ENCODE measurements around the gene PHYKPL. TPM values are rescaled to one million over a fixed set of nuclear protein-coding genes. Genes with fewer than 3 reads are reported as not detected.
"Not testable (repeated sequence)": the region's sequence is repeated elsewhere in the genome, so short reads cannot be mapped to it uniquely, and the experiment has no call there.

The PHYKPL gene
- total and polyA plus RNA-seq, 7 experiments from 2014 or later, result 38.8 to 265 (median 143) TPM

DNA sequence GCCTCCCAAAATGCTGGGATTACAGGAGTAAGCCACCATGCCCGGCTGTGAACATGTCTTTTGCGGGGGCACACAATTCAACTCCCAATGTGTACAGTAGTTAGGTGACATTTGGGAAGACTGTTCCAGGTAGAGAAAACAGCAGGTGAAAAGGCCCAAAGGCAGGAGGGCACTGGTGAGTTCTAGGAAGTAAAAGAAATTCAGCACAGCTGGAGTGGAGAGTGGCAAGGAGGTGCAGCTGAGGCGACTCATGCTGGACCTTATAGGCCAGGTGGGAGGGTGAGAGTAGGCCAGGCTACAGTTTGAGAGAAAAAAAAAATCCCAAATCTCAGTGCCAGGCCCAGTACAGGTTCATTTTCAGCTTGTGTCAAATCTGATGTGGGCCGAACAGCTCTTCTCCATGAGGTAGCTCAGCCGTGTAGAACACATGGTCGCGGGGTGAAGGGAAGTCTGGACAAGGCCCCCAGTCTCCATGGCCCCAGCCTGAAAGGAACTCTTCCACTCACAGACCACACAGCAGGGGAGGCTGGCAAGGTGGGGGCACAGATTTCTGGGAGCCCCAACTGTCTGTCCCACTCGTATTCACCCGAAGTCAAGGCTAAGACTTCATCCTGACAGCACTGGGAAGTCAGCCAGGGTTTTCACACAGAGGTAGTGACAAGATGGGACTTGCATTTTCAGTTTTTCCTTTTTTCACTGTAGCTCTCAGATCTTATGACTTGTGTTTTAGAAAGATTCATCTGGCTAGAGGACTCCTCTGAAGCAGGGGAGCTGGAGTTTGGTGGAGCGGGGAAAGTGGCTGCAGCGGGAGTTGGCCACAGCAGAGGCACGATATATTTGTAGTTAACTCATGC is 32.8 kb downstream of the PHYKPL start:
- Mint-ChIP-seq H3K27ac (no peak overlapping the region), H3K27me3 (peaks cover 0 to 11% (median 0%) of the 10 kb centered on the region in 5 donors), H3K4me3 (no peak overlapping the region), H3K4me1 (peaks cover 0 to 6% (median 0%) of the 10 kb centered on the region in 7 donors), H3K36me3 (peaks cover 0 to 4% (median 3%) of the 10 kb centered on the region in 5 donors), H3K9me3 (peaks cover 0 to 5% (median 0%) of the 10 kb centered on the region in 11 donors)
- H3K27ac ChIP-seq (ENCODE audit: low read depth, low read length), result no peak overlapping the region
- intact Hi-C loops (cut with micrococcal nuclease), result loop anchor here (5.0 to 10.0 kb wide), 5 partner anchors 68 to 1835 kb away; partner anchors contain the start of genes RUFY1 (in 2 of the 2), ARL10 (in 1 of the 2), KIAA1191 (in 1 of the 2) and RMND5B (in 1 of the 2)
- no peaks in the 10 kb centered on the region for H3K27me3 ChIP-seq (ENCODE audit: control insufficient read depth in 2 of 2, insufficient read depth in 2 of 2, low read length in 2 of 2)
- no peaks in the 10 kb centered on the region for H3K4me1 ChIP-seq (ENCODE audit: control insufficient read depth in 2 of 2, insufficient read depth in 2 of 2, low read length in 2 of 2)
- no peak overlapping the region for H3K4me3 ChIP-seq (ENCODE audit: low read length)
- CTCF ChIA-PET, result no interaction called here
- POLR2A ChIA-PET, result interaction anchor here (0.6 to 0.8 kb wide), 2 partner anchors 9 to 14 kb away, joined by 3 to 5 read pairs; no protein-coding TSS in a partner anchor
- peaks cover 0 to 4% (median 0%) of the 10 kb centered on the region in 3 experiments for H3K36me3 ChIP-seq (ENCODE audit: control insufficient read depth in 2 of 3, insufficient read depth in 3 of 3, low read length in 3 of 3)
- ATAC-seq, result no peak
- no peaks in the 10 kb centered on the region for H3K9me3 ChIP-seq (ENCODE audit: control insufficient read depth in 2 of 3, low read length in 3 of 3)
- DNase-seq, result no peak

GRCh38 chr5:178198706-178199105 is 33.9 kb downstream of the PHYKPL start:
- no peak overlapping the region for H3K4me3 Mint-ChIP-seq
- intact Hi-C loops (cut with micrococcal nuclease), result no loop called here
- Histone ChIP-seq H3K27me3 (ENCODE audit: control insufficient read depth in 2 of 2, insufficient read depth in 2 of 2, low read length in 2 of 2) (peaks cover 0 to 6% of the 10 kb centered on the region in 2 donors), H3K27ac (ENCODE audit: low read depth, low read length) (no peak overlapping the region), H3K9me3 (ENCODE audit: control insufficient read depth in 2 of 3, low read length in 3 of 3) (no peaks in the 10 kb centered on the region), H3K4me1 (ENCODE audit: control insufficient read depth in 2 of 2, insufficient read depth in 2 of 2, low read length in 2 of 2) (peaks cover 0 to 8% of the 10 kb centered on the region in 2 donors), H3K36me3 (ENCODE audit: control insufficient read depth in 2 of 3, insufficient read depth in 3 of 3, low read length in 3 of 3) (no peaks in the 10 kb centered on the region), H3K4me3 (ENCODE audit: low read length) (no peak overlapping the region)
- ChIA-PET POLR2A (no interaction called here), CTCF (no interaction called here)
- H3K27ac Mint-ChIP-seq, result no peak overlapping the region
- DNase-seq, result no peak
- no peak for ATAC-seq
- H3K36me3 Mint-ChIP-seq, result no peaks in the 10 kb centered on the region
- H3K27me3 Mint-ChIP-seq, result peaks cover 0 to 14% (median 0%) of the 10 kb centered on the region in 5 donors
- H3K4me1 Mint-ChIP-seq, result peaks cover 0 to 12% (median 5%) of the 10 kb centered on the region in 7 donors
- H3K9me3 Mint-ChIP-seq, result peaks cover 0 to 1% (median 0%) of the 10 kb centered on the region in 11 donors

DNA sequence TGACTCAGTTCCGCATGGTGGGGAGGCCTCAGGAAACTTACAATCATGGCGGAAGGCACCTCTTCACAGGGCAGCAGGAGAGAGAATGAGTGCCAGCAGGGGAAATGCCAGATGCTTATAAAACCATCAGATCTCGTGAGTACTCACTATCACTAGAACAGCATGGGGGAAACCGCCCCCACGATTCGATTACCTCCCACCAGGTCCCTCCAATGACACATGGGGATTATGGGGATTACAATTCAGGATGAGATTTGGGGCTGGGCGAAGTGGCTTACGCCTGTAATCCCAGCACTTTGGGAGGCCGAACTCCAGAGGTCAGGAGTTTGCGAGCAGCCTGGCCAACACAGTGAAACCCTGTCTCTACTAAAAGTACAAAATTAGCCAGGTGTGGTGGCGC is 34.5 kb downstream of the PHYKPL start:
- H3K27me3 ChIP-seq (ENCODE audit: control insufficient read depth in 2 of 2, insufficient read depth in 2 of 2, low read length in 2 of 2); ATAC-seq; H3K9me3 Mint-ChIP-seq; CTCF ChIA-PET; H3K36me3 Mint-ChIP-seq; H3K27ac ChIP-seq (ENCODE audit: low read depth, low read length); H3K9me3 ChIP-seq (ENCODE audit: control insufficient read depth in 2 of 3, low read length in 3 of 3); POLR2A ChIA-PET; intact Hi-C loops (cut with micrococcal nuclease); H3K36me3 ChIP-seq (ENCODE audit: control insufficient read depth in 2 of 3, insufficient read depth in 3 of 3, low read length in 3 of 3); H3K4me3 ChIP-seq (ENCODE audit: low read length); H3K27ac Mint-ChIP-seq; H3K4me3 Mint-ChIP-seq; DNase-seq: not testable (repeated sequence)
- Mint-ChIP-seq H3K4me1 (peaks cover 4 to 18% (median 9%) of the 10 kb centered on the region in 7 donors), H3K27me3 (peaks cover 4 to 18% (median 5%) of the 10 kb centered on the region in 5 donors)
- peaks cover 0 to 13% of the 10 kb centered on the region in 2 donors for H3K4me1 ChIP-seq (ENCODE audit: control insufficient read depth in 2 of 2, insufficient read depth in 2 of 2, low read length in 2 of 2)

DNA sequence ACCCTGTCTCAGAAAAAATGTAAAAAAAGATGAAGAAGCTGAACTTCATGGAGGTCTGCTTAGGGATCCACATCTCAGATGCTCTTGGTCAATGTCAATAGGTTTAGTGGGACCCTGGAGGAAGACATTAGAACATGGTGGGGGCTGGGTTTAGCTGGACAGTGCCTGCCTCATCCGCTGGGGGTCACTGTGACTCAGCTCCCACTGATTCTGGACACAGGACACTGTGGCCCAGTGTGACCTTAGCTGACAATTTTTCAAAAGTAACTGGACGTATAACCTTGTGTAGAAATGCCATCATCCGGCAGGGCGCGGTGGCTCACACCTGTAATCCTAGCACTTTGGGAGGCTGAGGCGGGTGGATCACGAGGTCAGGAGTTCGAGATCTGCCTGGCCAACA is 35.6 kb downstream of the PHYKPL start:
- intact Hi-C loops (cut with micrococcal nuclease), result no loop called here
- Mint-ChIP-seq H3K27me3 (peaks cover 4 to 27% (median 13%) of the 10 kb centered on the region in 5 donors), H3K4me3 (no peak overlapping the region), H3K9me3 (peaks cover 0 to 2% (median 0%) of the 10 kb centered on the region in 11 donors), H3K4me1 (peaks cover 4 to 22% (median 11%) of the 10 kb centered on the region in 7 donors), H3K36me3 (no peaks in the 10 kb centered on the region), H3K27ac (no peak overlapping the region)
- no peak for DNase-seq
- ATAC-seq, result no peak
- ChIA-PET POLR2A (interaction anchor here (1.2 kb wide), 1 partner anchor 9 kb away, joined by 5 read pairs; no protein-coding TSS in a partner anchor), CTCF (interaction anchor here (0.7 kb wide), 1 partner anchor 120 kb away, joined by 3 read pairs; no protein-coding TSS in a partner anchor)
- Histone ChIP-seq H3K27ac (ENCODE audit: low read depth, low read length) (no peak overlapping the region), H3K9me3 (ENCODE audit: control insufficient read depth in 2 of 3, low read length in 3 of 3) (no peaks in the 10 kb centered on the region), H3K27me3 (ENCODE audit: control insufficient read depth in 2 of 2, insufficient read depth in 2 of 2, low read length in 2 of 2) (peaks cover 0 to 6% of the 10 kb centered on the region in 2 donors), H3K36me3 (ENCODE audit: control insufficient read depth in 2 of 3, insufficient read depth in 3 of 3, low read length in 3 of 3) (no peaks in the 10 kb centered on the region), H3K4me3 (ENCODE audit: low read length) (no peak overlapping the region), H3K4me1 (ENCODE audit: control insufficient read depth in 2 of 2, insufficient read depth in 2 of 2, low read length in 2 of 2) (peaks cover 0 to 19% of the 10 kb centered on the region in 2 donors)

- no peaks in the 10 kb centered on the region for H3K36me3 ChIP-seq (ENCODE audit: control insufficient read depth in 2 of 3, insufficient read depth in 3 of 3, low read length in 3 of 3)
- peaks cover 0 to 2% (median 0%) of the 10 kb centered on the region in 11 donors for H3K9me3 Mint-ChIP-seq
- H3K4me1 ChIP-seq (ENCODE audit: control insufficient read depth in 2 of 2, insufficient read depth in 2 of 2, low read length in 2 of 2), result peaks cover 0 to 19% of the 10 kb centered on the region in 2 donors
- no peak overlapping the region for H3K27ac ChIP-seq (ENCODE audit: low read depth, low read length)
- ChIA-PET POLR2A (interaction anchor here (1.2 kb wide), 1 partner anchor 10 kb away, joined by 5 read pairs; no protein-coding TSS in a partner anchor), CTCF (interaction anchor here (0.7 kb wide), 1 partner anchor 120 kb away, joined by 3 read pairs; no protein-coding TSS in a partner anchor)
- no peak overlapping the region for H3K27ac Mint-ChIP-seq
- peaks cover 0 to 6% of the 10 kb centered on the region in 2 donors for H3K27me3 ChIP-seq (ENCODE audit: control insufficient read depth in 2 of 2, insufficient read depth in 2 of 2, low read length in 2 of 2)
- DNase-seq (no peak), ATAC-seq (no peak)
- H3K4me1 Mint-ChIP-seq, result peaks cover 4 to 22% (median 11%) of the 10 kb centered on the region in 7 donors
- no peaks in the 10 kb centered on the region for H3K36me3 Mint-ChIP-seq
- H3K9me3 ChIP-seq (ENCODE audit: control insufficient read depth in 2 of 3, low read length in 3 of 3), result no peaks in the 10 kb centered on the region
- no peak overlapping the region for H3K4me3 Mint-ChIP-seq
- H3K4me3 ChIP-seq (ENCODE audit: low read length), result no peak overlapping the region
- H3K27me3 Mint-ChIP-seq, result peaks cover 4 to 29% (median 13%) of the 10 kb centered on the region in 5 donors
- intact Hi-C loops (cut with micrococcal nuclease), result no loop called here
Measured at GRCh38 chr5:178196281-178196812, 36.3 kb downstream of the PHYKPL start.

GRCh38 chr5:178194026-178194425 is 38.6 kb downstream of the PHYKPL start:
- POLR2A ChIA-PET, result interaction anchor here (1.5 kb wide), 1 partner anchor 10 kb away, joined by 3 read pairs; the partner anchor contains the start of gene HNRNPAB
- H3K27me3 ChIP-seq (ENCODE audit: control insufficient read depth in 2 of 2, insufficient read depth in 2 of 2, low read length in 2 of 2), result peaks cover 0 to 6% of the 10 kb centered on the region in 2 donors
- Mint-ChIP-seq H3K4me1 (peaks cover 4 to 22% (median 11%) of the 10 kb centered on the region in 7 donors), H3K4me3 (no peak overlapping the region), H3K27me3 (peaks cover 4 to 34% (median 13%) of the 10 kb centered on the region in 5 donors), H3K36me3 (no peaks in the 10 kb centered on the region), H3K9me3 (peaks cover 0 to 2% (median 0%) of the 10 kb centered on the region in 11 donors), H3K27ac (no peak overlapping the region)
- H3K9me3 ChIP-seq (ENCODE audit: control insufficient read depth in 2 of 3, low read length in 3 of 3), result no peaks in the 10 kb centered on the region
- H3K27ac ChIP-seq (ENCODE audit: low read depth, low read length), result no peak overlapping the region
- no peak overlapping the region for H3K4me3 ChIP-seq (ENCODE audit: low read length)
- ATAC-seq (peak; percentile 62), DNase-seq (no peak)
- CTCF ChIA-PET, result no interaction called here
- intact Hi-C loops (cut with micrococcal nuclease), result no loop called here
- H3K36me3 ChIP-seq (ENCODE audit: control insufficient read depth in 2 of 3, insufficient read depth in 3 of 3, low read length in 3 of 3), result no peaks in the 10 kb centered on the region
- peaks cover 0 to 19% of the 10 kb centered on the region in 2 donors for H3K4me1 ChIP-seq (ENCODE audit: control insufficient read depth in 2 of 2, insufficient read depth in 2 of 2, low read length in 2 of 2)
